ENCODE results near the gene CDX1. TPM values are rescaled to one million over a fixed set of nuclear protein-coding genes. Genes with fewer than 3 reads are reported as not detected.
A peak's percentile ranks its signal among the peaks of the same experiment; 100 is the strongest.

CDX1 gene
- total and polyA plus RNA-seq, 3 donors from 2014 or later, result 3.4 to 5.2 (median 3.4) TPM

GRCh38 chr5:150196986-150197385 is 30.4 kb downstream of the CDX1 start:
- DNase-seq, result no peak
- Histone ChIP-seq H3K4me3 (no peak overlapping the region), H3K27ac (no peak overlapping the region), H3K27me3 (no peaks in the 10 kb centered on the region), H3K9me3 (no peaks in the 10 kb centered on the region), H3K4me1 (no peaks in the 10 kb centered on the region), H3K36me3 (ENCODE audit: low read depth, missing control alignments) (no peaks in the 10 kb centered on the region)
- no peak for TF ChIP-seq POLR2A (IDR thresholded peaks at IDR 0.05)
- TF ChIP-seq CTCF (IDR thresholded peaks at IDR 0.05), result no peak
- intact Hi-C loops (cut with DNase I; ENCODE audit: low total_unique reads), result no loop called here
- 90% methylated on average over 3 to 16 of the region's 16 CpGs for WGBS, 2 donors

GRCh38 chr5:150197476-150197875 is 30.9 kb downstream of the CDX1 start:
- no peak overlapping the region for H3K27ac ChIP-seq
- no peaks in the 10 kb centered on the region for H3K4me1 ChIP-seq
- 81 to 97% methylated on average over 1 of the region's 1 CpG for WGBS, 2 donors
- no peaks in the 10 kb centered on the region for H3K27me3 ChIP-seq
- H3K36me3 ChIP-seq (ENCODE audit: low read depth, missing control alignments), result no peaks in the 10 kb centered on the region
- no peak for DNase-seq
- H3K4me3 ChIP-seq, result no peak overlapping the region
- H3K9me3 ChIP-seq, result no peaks in the 10 kb centered on the region
- intact Hi-C loops (cut with DNase I; ENCODE audit: low total_unique reads), result no loop called here
- TF ChIP-seq CTCF (IDR thresholded peaks at IDR 0.05) (no peak), POLR2A (IDR thresholded peaks at IDR 0.05) (no peak)

GRCh38 chr5:150202501-150202900 is 35.9 kb downstream of the CDX1 start:
- Histone ChIP-seq H3K27me3 (no peaks in the 10 kb centered on the region), H3K4me1 (no peaks in the 10 kb centered on the region), H3K27ac (no peak overlapping the region), H3K4me3 (no peak overlapping the region), H3K36me3 (ENCODE audit: low read depth, missing control alignments) (no peaks in the 10 kb centered on the region), H3K9me3 (no peaks in the 10 kb centered on the region)
- intact Hi-C loops (cut with DNase I; ENCODE audit: low total_unique reads), result no loop called here
- no peak for TF ChIP-seq POLR2A (IDR thresholded peaks at IDR 0.05)
- no peak for TF ChIP-seq CTCF (IDR thresholded peaks at IDR 0.05)
- 91 to 92% methylated on average over 5 to 10 of the region's 10 CpGs for WGBS, 2 donors
- no peak for DNase-seq

- intact Hi-C loops (cut with DNase I; ENCODE audit: low total_unique reads), result no loop called here
- peak; percentile 60 for DNase-seq
- Histone ChIP-seq H3K9me3 (no peaks in the 10 kb centered on the region), H3K36me3 (ENCODE audit: low read depth, missing control alignments) (no peaks in the 10 kb centered on the region), H3K27ac (no peak overlapping the region), H3K4me1 (no peaks in the 10 kb centered on the region), H3K27me3 (no peaks in the 10 kb centered on the region), H3K4me3 (no peak overlapping the region)
- WGBS, 2 donors, result 78 to 96% methylated on average over 9 to 12 of the region's 12 CpGs
- TF ChIP-seq POLR2A (IDR thresholded peaks at IDR 0.05) (no peak), CTCF (IDR thresholded peaks at IDR 0.05) (no peak)
Measured at GRCh38 chr5:150203832-150204589, 37.4 kb downstream of the CDX1 start.

DNA sequence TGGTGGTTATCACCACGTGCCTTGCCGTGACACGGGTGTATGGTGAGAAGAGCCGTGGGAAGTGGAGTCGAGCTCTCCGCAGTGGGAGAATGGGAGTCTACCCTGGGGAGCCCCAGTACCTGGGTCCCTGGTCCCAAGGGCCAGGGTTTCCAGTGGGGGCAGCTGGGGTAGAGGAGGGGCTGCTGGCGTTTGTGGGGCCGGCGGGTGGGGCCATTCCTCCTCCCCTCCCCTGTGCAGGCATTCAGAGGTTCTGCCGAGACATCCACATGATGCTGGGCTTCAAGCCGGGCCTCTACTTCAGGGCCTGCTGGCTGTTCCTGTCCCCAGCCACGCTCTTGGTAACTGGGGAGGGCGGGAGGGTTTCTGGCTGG is 38.0 kb downstream of the CDX1 start:
- no peaks in the 10 kb centered on the region for H3K9me3 ChIP-seq
- intact Hi-C loops (cut with DNase I; ENCODE audit: low total_unique reads), result no loop called here
- no peaks in the 10 kb centered on the region for H3K27me3 ChIP-seq
- TF ChIP-seq POLR2A (IDR thresholded peaks at IDR 0.05) (no peak), CTCF (IDR thresholded peaks at IDR 0.05) (no peak)
- no peak overlapping the region for H3K27ac ChIP-seq
- H3K36me3 ChIP-seq (ENCODE audit: low read depth, missing control alignments), result no peaks in the 10 kb centered on the region
- no peak overlapping the region for H3K4me3 ChIP-seq
- WGBS, 2 donors, result 90% methylated on average over 12 of the region's 13 CpGs; no CpG with 5 or more reads in 1 of the 2 donors
- DNase-seq, result no peak
- no peaks in the 10 kb centered on the region for H3K4me1 ChIP-seq
